Peyer's patch (tissue), 4 donors: ENCODE data around the gene MRGPRD.

Experiments used
- POLR2A ChIP-seq, 2 donors: fragments of 450-650 bp; IDR thresholded peaks; one replicate each; pipeline ENCODE4 v1.5.1; 2017; ENCODE audit warnings: antibody characterized with exemption in 2 of 2, mild to moderate bottlenecking in 2 of 2, moderate library complexity in 2 of 2
- TF ChIP-seq, protein P1 (sequence below), 6 experiments: fragments of 450-650 bp in 4 of 6; fragments of 200-600 bp in 2 of 6; sonication (generic) in 1 of 6; IDR thresholded peaks; one replicate each; pipeline ENCODE4 v1.5.1; 2017 to 2019; ENCODE audit warnings: antibody characterized with exemption in 6 of 6, mild to moderate bottlenecking in 3 of 6, moderate library complexity in 1 of 6

DNA sequence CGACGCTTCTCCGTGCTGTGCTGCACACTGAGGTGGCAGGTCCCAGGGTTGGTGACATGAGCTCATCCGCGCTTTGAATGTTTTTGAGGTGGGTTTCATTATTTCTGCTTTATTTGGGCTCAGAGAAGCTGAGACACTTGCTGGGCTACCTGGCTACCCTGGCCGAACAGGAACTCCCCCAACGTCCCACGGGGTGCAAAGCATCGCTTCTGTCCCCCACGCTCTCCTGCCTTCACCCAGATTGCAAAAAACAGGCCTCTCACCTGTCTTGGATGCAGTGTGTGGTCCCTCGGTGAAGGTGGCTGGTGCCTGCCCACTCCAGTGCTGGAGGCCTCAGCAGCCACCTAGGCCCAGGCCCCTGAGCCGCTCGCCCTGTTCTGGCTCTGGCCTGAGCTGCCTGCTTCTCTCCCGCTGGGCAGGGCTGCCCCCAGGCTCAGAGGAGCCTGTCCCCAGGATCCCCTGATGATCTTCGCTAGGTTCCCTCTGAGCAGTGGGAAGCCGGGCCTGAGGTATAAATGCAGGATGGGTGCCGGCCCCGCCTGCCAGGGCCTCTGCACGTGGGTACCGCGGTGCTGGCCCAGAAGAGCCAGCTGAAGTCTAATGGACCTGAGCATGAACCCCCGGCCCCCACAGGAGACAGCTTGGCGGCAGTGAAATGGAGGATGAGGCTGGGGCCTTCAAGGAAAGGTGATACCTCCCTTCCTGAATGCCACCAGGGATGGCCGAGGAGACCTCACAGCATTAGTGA is 15.8 kb upstream of the MRGPRD start:
- TF ChIP-seq, protein P1, sequence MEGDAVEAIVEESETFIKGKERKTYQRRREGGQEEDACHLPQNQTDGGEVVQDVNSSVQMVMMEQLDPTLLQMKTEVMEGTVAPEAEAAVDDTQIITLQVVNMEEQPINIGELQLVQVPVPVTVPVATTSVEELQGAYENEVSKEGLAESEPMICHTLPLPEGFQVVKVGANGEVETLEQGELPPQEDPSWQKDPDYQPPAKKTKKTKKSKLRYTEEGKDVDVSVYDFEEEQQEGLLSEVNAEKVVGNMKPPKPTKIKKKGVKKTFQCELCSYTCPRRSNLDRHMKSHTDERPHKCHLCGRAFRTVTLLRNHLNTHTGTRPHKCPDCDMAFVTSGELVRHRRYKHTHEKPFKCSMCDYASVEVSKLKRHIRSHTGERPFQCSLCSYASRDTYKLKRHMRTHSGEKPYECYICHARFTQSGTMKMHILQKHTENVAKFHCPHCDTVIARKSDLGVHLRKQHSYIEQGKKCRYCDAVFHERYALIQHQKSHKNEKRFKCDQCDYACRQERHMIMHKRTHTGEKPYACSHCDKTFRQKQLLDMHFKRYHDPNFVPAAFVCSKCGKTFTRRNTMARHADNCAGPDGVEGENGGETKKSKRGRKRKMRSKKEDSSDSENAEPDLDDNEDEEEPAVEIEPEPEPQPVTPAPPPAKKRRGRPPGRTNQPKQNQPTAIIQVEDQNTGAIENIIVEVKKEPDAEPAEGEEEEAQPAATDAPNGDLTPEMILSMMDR (IDR thresholded peaks at IDR 0.05), result no peak
- no peak for TF ChIP-seq POLR2A (IDR thresholded peaks at IDR 0.05)
